CD4-positive, CD25-positive, alpha-beta regulatory T cell (primary cell): ENCODE data around the gene KYNU. TPM values are rescaled to one million over a fixed set of nuclear protein-coding genes. Genes with fewer than 3 reads are reported as not detected.

ENCODE experiments used
- ATAC-seq, 2 donors: fragments of 150-1000 bp; cut with Tn5 transposase; one replicate each; pipeline ENCODE4 v1.10.0; 2021; ENCODE audit warnings: low read depth in 2 of 2, moderate number of reproducible peaks in 2 of 2, moderate library complexity in 1 of 2
- DNase-seq, 3 donors: peaks; one replicate each; pipeline versions ENCODE4 v3.0.0 to v3.0.0-alpha.2; 2012 to 2022; ENCODE audit warnings: mixed read lengths in 1 of 3
- H3K27ac ChIP-seq: one replicate; pipeline ENCODE4 v1.7.0; 2013; ENCODE audit warnings: mild to moderate bottlenecking, low read length; ENCODE audit not compliant: insufficient read depth, poor library complexity, severe bottlenecking
- H3K27me3 ChIP-seq: one replicate; pipeline ENCODE4 v1.7.0; 2013; ENCODE audit warnings: low read length; ENCODE audit not compliant: control insufficient read depth, insufficient read depth
- H3K36me3 ChIP-seq: one replicate; pipeline ENCODE4 v1.7.0; 2013; ENCODE audit warnings: mild to moderate bottlenecking, low read length, moderate library complexity; ENCODE audit not compliant: control insufficient read depth, insufficient read depth
- H3K4me1 ChIP-seq: 2 replicates; pipeline ENCODE4 v1.7.0; 2013; ENCODE audit warnings: mild to moderate bottlenecking, low read length; ENCODE audit not compliant: insufficient read depth, control insufficient read depth, poor library complexity, severe bottlenecking
- H3K4me3 ChIP-seq: one replicate; pipeline ENCODE4 v1.7.0; 2013; ENCODE audit warnings: low read depth, mild to moderate bottlenecking, low read length, moderate library complexity
- H3K9me3 ChIP-seq, 2 experiments: 1 replicate in 1 of 2; 2 replicates in 1 of 2; pipeline ENCODE4 v1.7.0; 2013; ENCODE audit warnings: low read length in 2 of 2, mild to moderate bottlenecking in 1 of 2, moderate library complexity in 1 of 2; ENCODE audit not compliant: control insufficient read depth in 2 of 2
- H3K27ac Mint-ChIP-seq, 3 donors: one replicate each; pipeline ENCODE4 v1.8.0; 2020 to 2022; ENCODE audit warnings: mild to moderate bottlenecking in 3 of 3, mixed read lengths in 3 of 3, moderate library complexity in 2 of 3
- H3K27me3 Mint-ChIP-seq: one replicate; pipeline ENCODE4 v1.8.0; 2022; ENCODE audit warnings: mild to moderate bottlenecking, mixed read lengths
- H3K36me3 Mint-ChIP-seq: one replicate; pipeline ENCODE4 v1.8.0; 2020; ENCODE audit warnings: mixed read lengths
- H3K4me1 Mint-ChIP-seq, 4 donors: one replicate each; pipeline ENCODE4 v1.8.0; 2020 to 2022; ENCODE audit warnings: mixed read lengths in 4 of 4, mild to moderate bottlenecking in 1 of 4
- H3K4me3 Mint-ChIP-seq, 4 donors: one replicate each; pipeline ENCODE4 v1.8.0; 2020 to 2022; ENCODE audit warnings: mild to moderate bottlenecking in 4 of 4, mixed read lengths in 4 of 4, moderate library complexity in 3 of 4
- H3K9me3 Mint-ChIP-seq, 7 donors: one replicate each; pipeline ENCODE4 v1.8.0; 2020 to 2022; ENCODE audit warnings: mixed read lengths in 7 of 7, mild to moderate bottlenecking in 3 of 7, moderate library complexity in 2 of 7
- polyA plus RNA-seq, 4 donors: library from polyadenylated mRNA; unstranded; fragments of 300-500 nt; fragmentation: Illumina TruSeq; gene quantifications; one replicate each; pipeline ENCODE4 v1.2.3, GENCODE V29; 2021
- total RNA-seq: library from RNA; stranded (reverse); gene quantifications from one replicate; pipeline ENCODE4 v1.2.3, GENCODE V29; 2022

The KYNU gene
- total RNA-seq (not detected), polyA plus RNA-seq (under 1 TPM in 1 of 4 donors, not detected in 3; 0.08 TPM)

DNA sequence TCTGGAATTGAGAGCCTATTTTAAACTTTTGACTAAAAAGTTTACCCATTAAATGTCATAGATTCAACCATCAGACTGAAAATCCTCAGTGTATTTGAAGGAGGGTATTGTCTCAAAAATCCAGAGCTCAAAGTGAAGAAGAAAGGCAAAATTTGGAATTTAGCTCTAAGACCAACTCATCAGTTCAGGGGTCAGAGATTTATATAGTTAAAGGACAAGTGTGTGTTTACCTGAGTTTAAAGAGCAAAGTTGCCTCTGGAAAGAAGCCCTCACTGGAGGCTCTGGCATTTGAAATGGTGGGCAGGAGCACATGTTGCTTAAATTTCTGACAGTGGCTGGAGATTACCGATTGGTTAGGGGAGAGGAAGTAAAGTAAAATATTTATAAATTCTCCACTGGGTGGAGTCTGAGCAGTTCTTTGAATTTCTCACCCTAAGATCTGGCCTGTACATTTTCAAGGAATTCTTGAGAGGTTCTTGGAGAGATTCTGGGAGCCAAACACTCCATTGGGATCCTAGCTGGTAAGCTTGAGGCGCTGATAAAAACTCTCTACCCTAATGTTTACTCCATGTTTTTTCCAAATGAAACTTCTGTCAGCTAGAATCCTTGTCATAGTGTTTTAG is at the start of gene KYNU:
TSS of gene KYNU (plus strand) at position 449 of the 623 bp plus-strand sequence. CDS start 7,704 bp downstream, outside the sequence.
- Mint-ChIP-seq H3K36me3 (no peaks in the 10 kb centered on the region), H3K27me3 (peaks cover 5% of the 10 kb centered on the region), H3K9me3 (peaks cover 0 to 3% (median 0%) of the 10 kb centered on the region in 7 donors), H3K27ac (no peak within 1 kb of the TSS), H3K4me3 (no peak within 1 kb of the TSS), H3K4me1 (no peaks in the 10 kb centered on the region)
- no peak within 1 kb of the TSS for H3K4me3 ChIP-seq
- no peak for DNase-seq
- H3K27ac ChIP-seq = no peak within 1 kb of the TSS
- no peaks in the 10 kb centered on the region for H3K36me3 ChIP-seq
- ATAC-seq = no peak
- H3K4me1 ChIP-seq = no peaks in the 10 kb centered on the region
- peaks cover 2% of the 10 kb centered on the region for H3K27me3 ChIP-seq
- no peaks in the 10 kb centered on the region for H3K9me3 ChIP-seq

- Histone ChIP-seq H3K27me3 (no peaks in the 10 kb centered on the region), H3K36me3 (no peaks in the 10 kb centered on the region), H3K4me1 (no peaks in the 10 kb centered on the region), H3K27ac (no peak overlapping the region), H3K4me3 (no peak overlapping the region), H3K9me3 (no peaks in the 10 kb centered on the region)
- no peaks in the 10 kb centered on the region for H3K36me3 Mint-ChIP-seq
- H3K9me3 Mint-ChIP-seq = peaks cover 0 to 3% (median 0%) of the 10 kb centered on the region in 7 donors
- no peak for ATAC-seq
- no peak overlapping the region for H3K4me3 Mint-ChIP-seq
- no peak for DNase-seq
- H3K27ac Mint-ChIP-seq = no peak overlapping the region
- H3K4me1 Mint-ChIP-seq = no peaks in the 10 kb centered on the region
- H3K27me3 Mint-ChIP-seq = peaks cover 4% of the 10 kb centered on the region
Measured at GRCh38 chr2:142834021-142834420, 43.4 kb upstream of the KYNU start.

- H3K4me3 Mint-ChIP-seq = no peak overlapping the region
- no peak overlapping the region for H3K4me3 ChIP-seq
- ATAC-seq (no peak), DNase-seq (no peak)
- H3K4me1 ChIP-seq = no peaks in the 10 kb centered on the region
- H3K36me3 ChIP-seq = no peaks in the 10 kb centered on the region
- H3K27me3 Mint-ChIP-seq = peaks cover 7% of the 10 kb centered on the region
- H3K9me3 ChIP-seq = no peaks in the 10 kb centered on the region
- no peaks in the 10 kb centered on the region for H3K27me3 ChIP-seq
- no peaks in the 10 kb centered on the region for H3K4me1 Mint-ChIP-seq
- H3K27ac Mint-ChIP-seq = no peak overlapping the region
- no peak overlapping the region for H3K27ac ChIP-seq
- no peaks in the 10 kb centered on the region for H3K36me3 Mint-ChIP-seq
- peaks cover 0 to 3% (median 0%) of the 10 kb centered on the region in 7 donors for H3K9me3 Mint-ChIP-seq
Measured at GRCh38 chr2:142840436-142840835, 37.0 kb upstream of the KYNU start.

DNA sequence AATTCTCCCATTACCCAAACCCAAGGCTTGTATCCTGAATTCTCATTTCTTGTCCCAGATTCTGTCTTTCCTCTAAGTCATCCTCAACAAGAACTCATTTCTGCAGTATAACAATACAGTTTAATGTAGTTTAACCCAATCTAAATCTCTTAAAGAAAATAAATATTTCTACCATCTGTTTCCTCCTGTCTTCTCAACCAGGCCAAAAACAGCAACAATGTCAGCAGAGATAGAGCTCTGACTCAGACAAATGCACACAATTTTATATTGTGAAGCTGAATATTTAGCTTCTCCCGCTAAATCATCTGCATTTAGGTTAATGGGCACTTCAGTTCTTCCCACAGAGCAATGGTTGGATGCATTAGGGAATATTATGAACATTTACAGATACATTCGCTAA is 35.7 kb upstream of the KYNU start:
- no peak overlapping the region for H3K4me3 Mint-ChIP-seq
- H3K4me3 ChIP-seq = no peak overlapping the region
- no peaks in the 10 kb centered on the region for H3K36me3 Mint-ChIP-seq

GRCh38 chr2:142842369-142842768 is 35.1 kb upstream of the KYNU start:
- no peak overlapping the region for H3K4me3 Mint-ChIP-seq
- no peaks in the 10 kb centered on the region for H3K36me3 ChIP-seq
- H3K9me3 Mint-ChIP-seq = no peaks in the 10 kb centered on the region
- no peak overlapping the region for H3K27ac ChIP-seq
- H3K4me1 Mint-ChIP-seq = no peaks in the 10 kb centered on the region
- peaks cover 4% of the 10 kb centered on the region for H3K27me3 Mint-ChIP-seq
- H3K36me3 Mint-ChIP-seq = no peaks in the 10 kb centered on the region
- H3K9me3 ChIP-seq = no peaks in the 10 kb centered on the region
- no peak overlapping the region for H3K27ac Mint-ChIP-seq
- no peaks in the 10 kb centered on the region for H3K27me3 ChIP-seq
- no peaks in the 10 kb centered on the region for H3K4me1 ChIP-seq
- DNase-seq = no peak
- H3K4me3 ChIP-seq = no peak overlapping the region
- no peak for ATAC-seq

More for the DNA sequence above, 35.7 kb upstream of the KYNU start:
- H3K27ac Mint-ChIP-seq = no peak overlapping the region
- DNase-seq (no peak), ATAC-seq (no peak)
- H3K4me1 Mint-ChIP-seq = no peaks in the 10 kb centered on the region
- no peaks in the 10 kb centered on the region for H3K9me3 Mint-ChIP-seq
- H3K27me3 Mint-ChIP-seq = peaks cover 4% of the 10 kb centered on the region
- Histone ChIP-seq H3K27me3 (no peaks in the 10 kb centered on the region), H3K36me3 (no peaks in the 10 kb centered on the region), H3K4me1 (no peaks in the 10 kb centered on the region), H3K9me3 (no peaks in the 10 kb centered on the region), H3K27ac (no peak overlapping the region)

- no peaks in the 10 kb centered on the region for H3K36me3 Mint-ChIP-seq
- Histone ChIP-seq H3K9me3 (no peaks in the 10 kb centered on the region), H3K4me3 (no peak overlapping the region), H3K27me3 (no peaks in the 10 kb centered on the region), H3K4me1 (no peaks in the 10 kb centered on the region), H3K27ac (no peak overlapping the region), H3K36me3 (no peaks in the 10 kb centered on the region)
- no peak overlapping the region for H3K4me3 Mint-ChIP-seq
- no peaks in the 10 kb centered on the region for H3K9me3 Mint-ChIP-seq
- H3K4me1 Mint-ChIP-seq = no peaks in the 10 kb centered on the region
- ATAC-seq (no peak), DNase-seq (no peak)
- H3K27ac Mint-ChIP-seq = no peak overlapping the region
- H3K27me3 Mint-ChIP-seq = peaks cover 4% of the 10 kb centered on the region
Measured at GRCh38 chr2:142843731-142844130, 33.7 kb upstream of the KYNU start.

DNA sequence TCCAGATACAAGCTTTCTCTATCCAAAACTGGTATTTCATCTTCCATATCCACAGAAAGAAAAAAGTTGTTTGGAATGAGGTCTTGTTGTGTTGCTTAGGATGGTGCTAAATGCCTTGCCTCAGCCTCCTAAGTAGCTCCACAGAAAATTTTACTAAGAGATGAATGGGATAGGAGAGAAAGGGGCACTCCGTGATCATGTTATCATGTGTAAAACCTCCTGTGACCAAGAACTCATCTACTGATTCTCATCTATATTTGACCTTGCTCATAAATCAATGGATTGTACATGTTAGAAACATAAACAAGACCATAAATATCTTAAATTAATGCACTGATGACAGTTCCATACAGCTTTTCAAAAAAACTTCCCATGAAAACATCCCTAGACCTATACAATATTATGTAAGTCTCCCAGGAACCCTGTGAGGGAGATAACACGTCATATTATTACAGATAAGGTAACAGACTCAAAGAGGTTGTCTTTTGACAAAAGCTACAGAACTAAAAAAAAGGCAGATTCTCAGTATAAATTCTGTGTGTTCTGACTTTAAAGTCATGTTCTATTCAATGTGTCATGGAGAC is 29.3 kb upstream of the KYNU start:
- Histone ChIP-seq H3K4me1 (no peaks in the 10 kb centered on the region), H3K9me3 (no peaks in the 10 kb centered on the region), H3K27me3 (no peaks in the 10 kb centered on the region), H3K27ac (no peak overlapping the region), H3K36me3 (no peaks in the 10 kb centered on the region), H3K4me3 (no peak overlapping the region)
- Mint-ChIP-seq H3K36me3 (no peaks in the 10 kb centered on the region), H3K4me1 (no peaks in the 10 kb centered on the region), H3K4me3 (no peak overlapping the region), H3K27me3 (no peaks in the 10 kb centered on the region), H3K27ac (no peak overlapping the region), H3K9me3 (no peaks in the 10 kb centered on the region)
- ATAC-seq (no peak), DNase-seq (no peak)

GRCh38 chr2:142849820-142850219 is 27.6 kb upstream of the KYNU start:
- no peak for ATAC-seq

More at GRCh38 chr2:142849820-142850219, 27.6 kb upstream of the KYNU start:
- no peaks in the 10 kb centered on the region for H3K9me3 Mint-ChIP-seq
- no peaks in the 10 kb centered on the region for H3K36me3 Mint-ChIP-seq
- DNase-seq = no peak
- H3K27me3 Mint-ChIP-seq = no peaks in the 10 kb centered on the region
- H3K36me3 ChIP-seq = no peaks in the 10 kb centered on the region
- no peaks in the 10 kb centered on the region for H3K4me1 Mint-ChIP-seq
- H3K4me3 ChIP-seq = no peak overlapping the region
- H3K27ac ChIP-seq = no peak overlapping the region
- no peaks in the 10 kb centered on the region for H3K4me1 ChIP-seq
- H3K27ac Mint-ChIP-seq = no peak overlapping the region
- H3K27me3 ChIP-seq = no peaks in the 10 kb centered on the region
- H3K4me3 Mint-ChIP-seq = no peak overlapping the region
- no peaks in the 10 kb centered on the region for H3K9me3 ChIP-seq
